ENCODE measurements around the gene ZBTB8A. TPM values are rescaled to one million over a fixed set of nuclear protein-coding genes. Genes with fewer than 3 reads are reported as not detected.

ZBTB8A gene
- total and polyA plus RNA-seq, 2 of the 13 experiments (the other 11 are each of a cell fraction or from before 2014, with no cell fraction given), result 1.3 to 3.7 TPM

GRCh38 chr1:32521165-32521564 is 18.1 kb upstream of the ZBTB8A start:
- 74% methylated on average over 6 of the region's 6 CpGs for WGBS (ENCODE audit: low lambda C conversion rate)
- Histone ChIP-seq H3K9me3 (ENCODE audit: low read length) (no peaks in the 10 kb centered on the region), H3K79me2 (ENCODE audit: insufficient read depth, low read length) (no peaks in the 10 kb centered on the region), H3K27ac (ENCODE audit: extremely low read length, insufficient read depth, low read length) (no peak overlapping the region), H3K9ac (ENCODE audit: insufficient read depth, low read depth, low read length) (no peak overlapping the region), H3K4me3 (replicated peaks in 1 of 3; ENCODE audit: insufficient read depth in 1 of 3, low read depth in 2 of 3, low read length in 3 of 3) (peak overlapping the region in 1 of 3 experiments; percentile 64; a peak in 2 of 6 replicates), H3K4me1 (ENCODE audit: insufficient read depth, low read length) (peaks cover 18% of the 10 kb centered on the region; the same call in 1 of the 2 replicates), H3K36me3 (replicated peaks in 1 of 2; ENCODE audit: control insufficient read depth in 1 of 2, insufficient read depth in 2 of 2, low read length in 2 of 2) (no peaks in the 10 kb centered on the region), H3K27me3 (ENCODE audit: control insufficient read depth in 1 of 2, insufficient read depth in 2 of 2, low read length in 2 of 2) (no peaks in the 10 kb centered on the region), H4K20me1 (ENCODE audit: insufficient read depth, low read length) (no peaks in the 10 kb centered on the region), H3K4me2 (ENCODE audit: low read depth, low read length) (peak overlapping the region; percentile 63; the same call in 1 of the 2 replicates), H2AFZ (ENCODE audit: low read length) (peak overlapping the region; percentile 42)
- ChIA-PET POLR2A (interaction anchor here (1.2 kb wide), 1 partner anchor 252 kb away, joined by 3 read pairs; no protein-coding TSS in a partner anchor), CTCF (ENCODE audit: low intra/inter-chr PET ratio, low total read pairs) (interaction anchor here (1.0 to 1.3 kb wide), 2 partner anchors 72 to 191 kb away, joined by 3 read pairs; no protein-coding TSS in a partner anchor)
- TF ChIP-seq STAG1 (CRISPR knock-in tag; IDR thresholded peaks at IDR 0.05) (peak; percentile 28; the same call in 1 of the 2 replicates), ZNF687 (CRISPR knock-in tag; IDR thresholded peaks at IDR 0.05) (0 out of 2 replicates have a peak, but pooled peaks have one; percentile 11), CTCF (CRISPR knock-in tag; IDR thresholded peaks at IDR 0.05) (0 out of 2 replicates have a peak, but pooled peaks have one; percentile 37), ZNF17 (CRISPR knock-in tag; IDR thresholded peaks at IDR 0.05) (no peak)
- no peak for FAIRE-seq
- DNase-seq (ENCODE audit: low spot score), result no peak
- intact Hi-C loops (cut with micrococcal nuclease; ENCODE audit: unreplicated experiment), result loop anchor here (5.0 kb wide), 2 partner anchors 101 to 351 kb away; partner anchors contain the start of gene FNDC5
- in situ Hi-C loops (cut with HindIII; ENCODE audit: extremely low pct_ligation_motif_present, low pct_unique_long_range_greater_than_20kb), result no loop called here
- ATAC-seq, result peak; percentile 70
- no TSS peak for BruUV-seq (replicated peaks)

Data from HepG2 (cell line).